NK-92 (cell line): ENCODE data around the gene MYRIP.

Experiments
- DNase-seq: peaks from one replicate; lab custom pipeline; 2025; ENCODE audit not compliant: unreplicated experiment; lab: John Stamatoyannopoulos, UW

Gene MYRIP

DNA sequence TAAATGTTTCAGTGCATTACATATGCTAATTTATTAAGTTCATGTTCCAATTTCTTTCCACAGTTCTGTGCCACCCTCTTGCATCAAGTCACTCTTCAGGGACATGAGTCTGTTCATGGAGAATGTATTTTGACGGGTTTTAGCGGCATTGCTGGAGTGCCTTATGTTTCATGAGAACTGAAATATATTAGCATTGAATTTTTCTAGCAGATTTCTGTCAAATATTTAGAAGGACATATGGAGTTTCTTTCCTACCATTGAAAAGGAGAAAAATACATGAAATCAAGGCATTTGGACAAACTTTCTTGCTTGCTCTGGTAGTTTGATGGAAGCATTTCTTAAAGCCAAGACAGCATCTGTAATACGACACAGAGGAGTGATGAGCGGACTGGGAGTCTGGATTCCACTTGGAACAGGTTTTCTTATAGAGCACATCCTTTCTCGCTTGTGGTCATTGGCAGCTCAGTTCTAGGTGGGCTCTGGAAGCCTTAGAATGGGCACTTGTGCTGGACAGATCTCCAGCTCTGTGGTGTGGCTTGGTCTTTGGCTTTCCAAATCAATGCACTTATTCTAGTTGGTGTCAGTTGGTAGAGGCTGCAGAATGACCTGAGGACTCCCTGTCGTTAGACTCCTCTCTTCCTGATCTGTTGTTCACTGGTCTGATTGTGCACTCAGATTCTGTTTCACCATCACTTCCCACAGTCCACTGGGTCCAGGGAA lies 415.5 kb downstream of the MYRIP start:
- DNase-seq = no peak

DNA sequence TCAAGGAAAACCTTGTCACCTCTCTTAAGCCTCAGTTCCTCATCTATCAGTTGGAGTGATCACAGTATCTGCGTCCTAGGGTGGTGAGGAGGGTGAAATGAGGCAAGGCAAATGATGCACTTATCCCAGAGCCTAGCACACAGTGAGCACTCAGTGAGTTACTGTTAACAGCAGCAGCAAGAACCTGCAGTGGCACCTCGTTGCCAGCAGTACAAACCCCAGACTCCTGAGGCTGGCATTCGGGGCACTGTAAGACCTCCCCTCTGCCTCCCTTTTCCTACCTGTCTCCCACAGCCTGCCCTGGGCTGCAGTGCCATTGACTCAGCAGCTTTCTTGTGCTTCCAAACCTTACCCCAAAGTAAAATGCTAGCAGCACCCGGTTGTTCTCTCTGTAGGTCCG lies 417.2 kb downstream of the MYRIP start:
- no peak for DNase-seq

DNA sequence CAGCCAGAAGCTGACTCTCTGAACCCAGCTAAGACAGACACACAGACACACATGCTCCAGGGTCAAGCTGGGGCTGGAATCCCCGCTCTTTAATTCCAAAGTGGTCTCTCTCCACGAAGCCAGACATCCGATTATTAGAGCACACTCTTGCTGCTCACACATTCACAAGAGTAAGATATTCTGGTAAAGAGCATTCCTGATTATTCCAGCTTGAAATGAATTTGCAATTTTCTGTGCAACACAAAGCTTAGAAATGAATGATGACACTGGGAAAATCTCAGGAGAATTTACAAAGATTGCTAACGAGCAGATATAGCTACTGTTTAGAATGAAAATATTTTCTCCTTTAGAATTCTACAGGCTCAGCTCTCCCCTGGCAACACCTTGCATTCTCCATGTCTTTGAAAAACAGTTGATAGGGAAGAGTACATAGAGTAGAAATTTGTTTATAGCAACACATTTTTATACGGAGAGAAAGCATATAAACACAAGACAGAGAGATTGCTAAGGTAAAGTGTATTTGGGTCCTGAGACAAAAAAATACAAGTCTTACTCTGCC lies 419.5 kb downstream of the MYRIP start:
- DNase-seq = no peak

DNA sequence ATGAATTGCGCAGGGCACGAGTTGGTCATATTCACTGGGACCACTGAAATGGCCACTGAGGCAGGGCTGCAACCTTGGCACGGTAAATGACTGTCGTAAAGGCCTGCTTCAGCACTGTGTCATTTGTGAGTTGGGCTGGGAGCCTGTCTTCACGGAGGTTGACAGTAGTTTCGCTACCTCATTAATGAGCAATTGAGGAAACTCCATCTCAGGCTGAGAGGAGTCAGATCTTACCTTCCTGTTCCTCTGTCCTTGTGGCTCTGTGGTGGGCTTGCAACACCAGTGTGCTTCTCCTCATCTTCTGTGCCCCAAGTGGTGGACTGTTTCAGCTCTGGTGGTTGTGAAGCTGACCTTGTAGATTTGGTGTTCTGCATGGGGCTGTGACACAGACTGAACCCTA lies 420.0 kb downstream of the MYRIP start:
- DNase-seq = no peak

DNA sequence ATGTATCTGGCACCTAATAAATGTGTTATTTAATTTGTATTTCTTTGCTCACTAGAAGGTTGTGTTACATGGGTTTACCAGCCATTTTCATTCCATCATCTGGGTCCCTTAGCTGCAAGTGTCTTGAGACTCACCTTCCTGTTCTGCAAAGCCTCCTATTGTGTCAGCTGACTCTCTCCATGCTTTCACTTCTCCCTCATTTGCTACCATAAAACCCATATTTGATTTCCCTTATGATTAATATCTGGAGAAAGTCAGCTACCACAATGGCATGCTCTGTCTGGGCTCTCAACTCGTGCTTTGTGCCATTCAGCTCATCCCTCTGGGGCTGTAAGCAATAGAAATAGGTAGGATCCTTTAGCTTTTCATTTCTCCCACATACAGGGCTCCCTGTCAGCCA lies 420.6 kb downstream of the MYRIP start:
- no peak for DNase-seq

DNA sequence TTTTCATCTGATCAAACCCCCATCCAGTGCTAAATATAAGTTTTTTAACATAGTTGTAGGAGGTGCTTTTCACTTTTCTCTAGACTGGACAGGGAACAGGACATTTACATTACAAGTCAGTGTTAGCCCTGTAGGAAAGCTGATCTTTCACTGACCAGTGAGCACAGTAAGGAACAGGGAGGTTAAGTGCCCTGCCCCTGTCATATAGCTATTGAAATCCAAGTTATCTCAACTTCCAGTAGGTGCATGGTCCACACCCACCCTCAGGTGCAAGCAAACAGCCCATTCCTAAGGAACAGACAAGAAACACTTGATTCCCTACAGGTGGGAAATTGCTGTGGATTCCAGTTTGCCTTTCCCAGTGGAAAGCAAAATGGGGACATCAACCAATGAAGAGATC lies 421.0 kb downstream of the MYRIP start:
- DNase-seq = no peak

DNA sequence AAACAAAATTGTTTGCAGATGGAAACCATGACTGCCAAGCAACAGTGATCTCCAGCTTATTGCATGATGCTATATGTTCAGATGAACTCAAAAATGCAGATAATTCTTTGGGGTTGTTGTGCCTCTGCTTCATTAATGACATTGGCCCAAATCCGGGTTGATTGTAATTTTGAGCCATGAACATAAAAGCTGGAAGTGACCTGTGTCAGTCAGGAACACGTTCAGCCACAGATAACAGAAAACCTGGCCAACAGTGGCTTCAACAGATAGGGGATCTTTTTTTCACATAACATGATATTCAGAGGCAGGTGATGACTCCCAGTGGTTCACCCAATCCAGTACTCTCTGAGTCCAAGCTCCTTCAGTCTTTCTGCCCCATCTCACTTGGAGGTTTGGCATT lies 423.2 kb downstream of the MYRIP start:
- no peak for DNase-seq

DNA sequence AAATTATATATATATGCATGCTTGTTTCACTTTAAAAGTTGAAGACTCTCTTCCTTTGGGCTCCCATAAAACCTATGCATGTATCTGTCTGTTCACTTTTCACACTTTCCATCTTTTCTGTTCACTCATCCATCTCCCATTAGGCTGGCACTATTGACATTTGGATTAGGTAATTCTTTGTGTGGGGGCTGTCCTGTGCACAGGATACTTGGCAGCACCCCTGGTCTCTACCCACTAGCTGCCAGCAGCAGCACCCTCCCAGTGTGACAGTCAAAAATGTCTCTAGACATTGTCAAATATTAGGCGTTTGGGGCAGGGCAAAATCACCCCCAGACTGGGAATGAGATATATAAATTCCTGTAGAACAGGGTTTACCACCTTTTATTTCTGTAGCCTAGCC lies 427.8 kb downstream of the MYRIP start:
- no peak for DNase-seq

DNA sequence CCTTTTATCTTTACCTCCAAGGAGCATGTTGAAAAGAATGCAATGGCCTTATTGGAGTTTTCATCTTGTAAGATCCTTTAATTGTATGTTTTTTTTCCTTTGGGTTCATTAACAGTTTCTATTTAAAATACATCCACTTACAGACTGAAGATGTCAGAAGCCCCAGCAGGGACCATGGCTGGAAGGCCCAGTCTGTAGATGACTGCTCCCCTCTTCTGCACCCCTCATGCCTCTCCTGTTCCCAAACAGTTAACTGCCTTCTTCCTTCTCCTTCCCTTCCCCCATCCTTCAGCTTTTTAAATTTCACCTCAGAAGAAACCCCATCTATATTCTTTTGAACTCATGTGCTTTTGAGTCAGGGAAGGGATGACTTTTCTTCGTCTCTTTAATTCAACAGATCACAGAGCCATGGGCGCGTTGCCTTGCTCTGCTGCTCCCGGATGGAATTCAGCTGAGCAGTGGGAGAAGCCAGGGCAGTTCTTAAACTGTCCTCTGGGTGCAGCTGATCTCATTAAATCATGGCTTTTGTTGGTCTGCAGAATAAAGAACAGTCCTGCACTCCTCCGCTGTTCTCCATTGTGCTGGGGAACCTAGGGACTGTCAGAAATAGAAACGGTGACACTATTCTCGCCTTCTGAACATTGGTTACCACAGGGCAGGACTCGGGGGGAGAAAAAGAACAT lies 428.6 kb downstream of the MYRIP start:
- no peak for DNase-seq

DNA sequence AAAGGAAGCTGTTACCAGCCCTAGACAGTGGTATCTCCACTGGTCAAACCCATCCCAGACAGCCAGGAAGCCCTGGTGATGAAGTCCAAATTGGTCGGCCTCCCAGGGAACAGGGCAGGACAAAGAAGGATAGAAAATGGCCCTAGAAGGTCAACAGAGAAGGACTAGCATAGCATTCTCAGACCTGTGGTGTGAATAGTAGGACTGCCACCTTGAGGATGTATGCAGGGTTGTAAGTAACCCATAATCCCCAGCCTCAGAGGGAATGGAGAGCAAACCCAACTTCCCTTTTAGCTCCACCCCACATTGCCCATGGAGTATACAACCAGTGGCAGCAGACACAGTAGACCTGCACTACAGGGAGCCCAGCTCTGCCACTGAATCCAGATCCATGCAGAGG lies 431.5 kb downstream of the MYRIP start:
- no peak for DNase-seq

DNA sequence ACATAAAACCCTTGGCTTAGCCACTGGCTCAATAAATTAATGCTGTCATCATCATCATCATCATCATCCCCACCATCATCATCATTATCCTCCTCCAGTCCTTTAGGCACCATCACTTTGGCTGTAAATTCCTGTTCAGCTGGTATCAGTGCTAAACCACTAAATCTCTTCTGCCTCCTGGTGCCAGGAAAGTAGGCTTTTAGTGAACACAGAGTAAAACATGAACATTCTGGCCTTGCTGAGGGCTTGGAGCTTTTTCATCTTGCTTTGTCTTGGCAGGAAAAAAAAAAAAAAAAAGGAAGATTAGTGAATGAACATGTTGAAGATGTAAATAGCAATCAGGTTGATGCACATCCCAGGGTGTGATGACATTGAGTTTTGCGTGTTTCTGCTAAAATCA lies 432.8 kb downstream of the MYRIP start:
- no peak for DNase-seq

DNA sequence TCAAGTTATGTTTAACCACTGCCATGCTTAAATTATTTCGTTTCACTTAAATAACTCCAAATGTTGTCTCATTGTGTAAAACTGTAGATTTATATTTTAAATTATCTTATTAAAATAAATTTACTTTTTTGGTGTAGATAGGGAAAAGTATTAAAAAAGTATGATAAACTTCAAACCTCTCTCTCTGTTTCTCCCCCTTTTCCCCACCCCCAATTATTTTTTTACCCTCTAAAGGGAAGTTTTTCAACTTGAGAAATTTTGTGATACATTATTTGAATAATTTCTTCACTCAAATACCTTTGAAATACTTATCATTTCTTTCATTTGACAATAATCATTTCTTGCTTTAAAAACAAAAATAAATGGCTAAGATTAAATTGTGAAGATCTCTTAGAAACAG lies 433.2 kb downstream of the MYRIP start:
- no peak for DNase-seq

DNA sequence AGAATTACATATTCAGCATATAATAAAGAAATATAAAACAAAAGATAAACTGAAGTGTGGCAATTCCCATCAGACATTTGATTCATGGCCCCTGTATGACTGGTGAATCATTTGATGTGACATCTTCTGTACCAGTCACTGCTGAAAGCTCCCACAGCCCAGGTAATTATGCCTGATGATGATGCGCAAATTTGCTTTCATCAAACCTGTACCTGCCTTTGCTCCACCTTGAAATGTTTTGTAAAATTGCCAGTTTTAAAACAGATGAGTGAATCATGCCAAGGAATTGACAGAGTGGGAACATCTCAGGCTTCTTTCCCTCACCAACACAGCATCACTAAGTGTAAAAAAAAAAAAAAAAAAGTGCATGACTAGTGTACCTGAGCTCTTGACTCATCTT lies 433.6 kb downstream of the MYRIP start:
- no peak for DNase-seq

DNA sequence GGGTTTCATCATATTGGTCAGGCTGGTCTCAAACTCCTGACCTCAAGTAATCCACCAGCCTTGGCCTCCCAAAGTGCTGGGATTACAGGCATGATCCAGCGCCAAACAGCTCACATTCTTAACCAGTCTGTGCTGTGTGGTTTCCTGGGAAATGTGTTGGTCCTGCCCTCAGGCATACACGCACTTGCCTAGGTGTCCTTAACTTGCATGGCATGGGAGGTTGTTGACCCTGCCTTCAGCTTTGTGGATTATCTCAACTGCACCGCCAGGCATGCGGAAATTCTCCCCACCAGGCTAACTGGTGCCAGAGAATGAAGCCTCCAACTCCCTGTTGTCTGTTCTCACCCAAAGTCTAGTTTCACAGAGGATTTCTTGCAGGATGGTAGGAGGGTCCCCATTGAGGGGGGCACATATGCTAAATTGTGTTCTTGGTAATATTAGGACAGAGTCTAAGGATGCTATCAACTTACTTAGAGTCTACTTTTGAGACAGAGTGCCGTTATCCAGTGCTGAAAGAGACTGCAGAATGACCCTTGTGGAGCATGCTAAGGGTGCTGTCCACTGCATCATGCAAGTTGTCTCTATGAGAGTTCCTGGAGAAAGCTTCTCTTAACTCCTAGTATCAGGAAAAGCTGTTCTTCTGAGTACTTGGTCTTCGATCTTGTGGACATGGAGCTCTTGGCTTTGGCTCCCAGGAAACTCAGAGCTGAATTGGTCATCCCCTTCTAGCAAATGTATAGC lies 438.5 kb downstream of the MYRIP start:
- DNase-seq = no peak

DNA sequence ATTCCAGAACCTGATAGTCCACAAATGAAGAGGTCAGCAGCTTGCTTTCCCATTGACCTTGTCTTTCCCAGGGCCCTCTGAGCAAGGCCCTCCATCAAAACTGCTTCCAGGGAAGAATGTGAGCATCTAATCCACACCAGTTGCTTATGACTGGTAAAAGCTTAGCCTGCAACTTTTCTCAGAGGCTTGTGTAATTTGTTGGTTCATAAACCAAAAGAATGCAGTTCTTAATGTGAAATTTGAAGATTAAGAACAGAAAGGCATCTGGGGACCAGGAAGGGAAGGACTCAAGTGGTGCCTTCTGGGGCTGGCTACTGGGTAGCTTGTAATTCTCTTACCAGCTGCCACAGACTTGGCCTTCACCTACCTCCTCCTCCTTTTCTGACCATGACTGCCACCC lies 439.2 kb downstream of the MYRIP start:
- no peak for DNase-seq

DNA sequence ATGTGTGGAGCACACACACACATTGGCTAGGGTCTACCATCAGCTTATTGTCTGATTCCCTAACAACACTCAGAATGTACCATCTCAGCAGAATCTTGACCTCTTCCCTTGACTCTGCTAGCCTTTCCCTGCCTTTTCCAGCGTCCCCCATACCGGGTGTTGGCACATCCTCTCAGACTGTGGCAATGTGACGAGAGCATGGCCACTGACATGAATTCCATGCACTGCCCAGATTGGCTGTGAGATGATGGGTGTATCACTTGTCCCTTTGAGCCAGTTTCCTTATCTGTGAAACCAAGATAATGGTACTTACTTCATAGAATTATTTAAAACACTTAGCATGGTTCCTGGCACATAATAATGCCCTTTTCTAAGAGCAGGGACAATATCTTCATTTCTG lies 439.8 kb downstream of the MYRIP start:
- no peak for DNase-seq

DNA sequence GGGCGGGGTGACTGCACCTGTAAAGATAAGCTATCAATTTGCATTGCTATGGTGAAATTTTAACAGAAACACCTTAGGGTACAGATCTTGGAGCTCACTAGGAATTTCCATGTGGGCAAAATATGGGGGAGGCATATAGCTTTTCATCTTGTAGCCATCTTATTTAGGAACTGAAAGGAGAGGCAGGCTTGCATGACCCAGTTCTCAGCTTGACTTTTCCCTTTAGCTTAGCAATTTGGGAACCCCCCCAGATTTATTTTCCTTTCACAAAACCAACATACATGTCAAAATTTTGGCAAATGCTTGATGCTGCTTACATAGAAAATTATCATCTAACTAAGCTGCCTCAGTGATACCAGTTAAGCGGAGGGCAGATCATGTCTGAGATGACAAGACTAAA lies 445.1 kb downstream of the MYRIP start:
- no peak for DNase-seq

DNA sequence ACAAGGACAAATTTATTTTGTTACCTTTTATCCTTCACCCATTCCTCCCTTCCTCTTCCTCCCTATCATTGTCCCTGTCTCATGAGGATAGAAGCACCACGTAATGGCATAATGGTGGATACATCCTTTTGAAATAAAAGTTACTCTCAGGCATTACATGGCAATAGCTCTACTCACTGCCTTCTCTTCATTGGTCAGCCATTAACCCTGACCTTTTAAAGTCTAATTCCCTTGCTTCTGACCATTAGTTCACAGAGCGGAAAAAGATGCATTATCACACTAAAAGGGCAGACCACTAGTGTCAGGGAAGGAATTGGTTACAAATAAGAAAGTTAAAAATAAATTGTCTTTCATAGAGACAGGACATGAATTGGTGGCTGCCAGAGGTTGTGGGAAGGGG lies 445.5 kb downstream of the MYRIP start:
- DNase-seq = no peak

DNA sequence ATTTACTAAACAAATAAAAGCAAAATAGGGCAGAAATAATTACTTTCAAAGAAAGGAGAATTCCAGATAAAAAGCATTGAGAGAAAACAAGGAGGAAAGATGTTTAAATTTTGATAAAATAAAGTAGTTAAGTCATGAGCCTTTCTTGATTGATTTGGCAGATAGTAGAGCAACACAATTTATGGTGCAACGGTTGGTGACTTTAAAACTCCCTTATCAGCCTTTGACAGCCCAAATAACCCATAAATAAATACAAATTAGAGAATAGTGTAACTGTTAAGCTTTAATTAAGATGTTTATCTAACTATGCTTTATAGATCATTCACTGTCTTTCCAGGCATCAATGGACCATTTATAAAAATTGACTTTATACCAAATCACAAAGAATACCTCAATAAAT lies 446.1 kb downstream of the MYRIP start:
- no peak for DNase-seq

DNA sequence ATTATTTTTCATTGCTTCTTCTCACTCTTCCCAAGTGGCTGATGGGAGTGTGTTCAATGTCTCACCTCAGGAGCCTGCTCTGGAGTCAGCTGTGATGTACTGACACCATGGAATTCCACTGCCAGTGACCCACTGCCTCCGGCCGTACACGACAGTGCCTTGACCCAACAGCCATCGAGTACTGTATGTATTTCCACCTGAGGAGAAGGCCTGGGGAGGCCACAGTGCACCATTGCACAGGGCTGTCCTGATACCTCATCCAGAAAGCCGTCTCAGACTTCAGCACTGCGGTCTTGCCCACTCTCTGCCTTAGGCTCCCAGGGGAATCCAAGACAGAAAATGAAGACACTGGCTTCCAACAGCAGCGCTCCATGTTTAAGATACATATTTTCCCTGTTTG lies 448.7 kb downstream of the MYRIP start:
- DNase-seq = no peak

DNA sequence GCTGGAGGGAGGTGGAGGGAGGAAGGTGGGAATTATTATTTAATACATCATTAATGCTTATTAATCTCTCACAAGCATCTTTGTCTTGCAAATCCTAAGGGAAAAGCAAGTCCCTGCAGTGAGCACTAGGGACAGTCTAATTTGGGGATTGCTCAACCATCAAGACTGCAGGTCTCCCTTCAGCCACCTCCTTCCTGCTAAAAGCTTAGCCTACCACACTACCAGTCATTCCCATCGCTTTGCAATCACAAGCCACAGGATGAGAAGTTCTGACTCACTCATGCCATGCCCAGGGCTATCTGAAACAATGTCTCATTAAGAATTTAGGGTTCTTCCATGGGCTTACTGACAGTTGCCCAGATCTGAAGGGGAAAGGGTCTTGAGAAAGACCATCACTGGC lies 449.1 kb downstream of the MYRIP start:
- no peak for DNase-seq

DNA sequence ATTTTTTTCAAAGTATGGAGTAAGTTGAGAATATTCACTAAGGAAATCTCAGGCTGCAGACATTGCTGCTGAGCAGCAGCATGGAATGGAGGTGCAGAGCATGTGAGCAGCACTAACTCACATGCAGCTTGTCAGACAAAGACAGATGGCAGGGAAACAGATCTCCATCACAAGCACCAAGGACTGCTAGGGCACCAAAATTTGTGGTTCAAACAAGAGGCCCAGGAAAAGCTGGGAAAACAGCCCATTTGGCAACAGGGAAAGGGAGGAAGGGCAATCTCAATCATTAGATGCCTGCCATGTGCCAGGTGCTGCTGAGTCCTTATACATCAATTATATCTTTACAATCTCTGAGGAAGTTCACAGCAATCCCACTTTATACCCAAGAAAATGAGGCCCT lies 452.9 kb downstream of the MYRIP start:
- no peak for DNase-seq
